HG03135 (cell line): ENCODE measurements around the gene ADAMTSL1.
A peak's percentile ranks its signal among the peaks of the same experiment; 100 is the strongest.

Source experiments
- ATAC-seq: cut with Tn5 transposase; IDR thresholded peaks from one replicate; pipeline ENCODE4 v1.9.1; 2021; ENCODE audit warnings: mild to moderate bottlenecking, moderate library complexity; ENCODE audit not compliant: unreplicated experiment

The ADAMTSL1 gene

GRCh38 chr9:18473652-18474279, at the start of gene ADAMTSL1:
Gene ADAMTSL1 (plus strand): TSS chr9:18474153. CDS start chr9:18474233, 80 bp downstream.
- no peak for ATAC-seq

GRCh38 chr9:18427691-18428090, 46.3 kb upstream of the ADAMTSL1 start:
- ATAC-seq, result no peak

GRCh38 chr9:18428661-18429060, 45.3 kb upstream of the ADAMTSL1 start:
- no peak for ATAC-seq

GRCh38 chr9:18429070-18429469, 44.9 kb upstream of the ADAMTSL1 start:
- ATAC-seq, result no peak

GRCh38 chr9:18433620-18434019, 40.3 kb upstream of the ADAMTSL1 start:
- ATAC-seq, result no peak

- no peak for ATAC-seq
These were observed 36.4 kb upstream of the ADAMTSL1 start for GRCh38 chr9:18437315-18438201.

- ATAC-seq, result no peak
These were observed 35.5 kb upstream of the ADAMTSL1 start for GRCh38 chr9:18438300-18438925.

- ATAC-seq, result no peak
These were observed 35.0 kb upstream of the ADAMTSL1 start for GRCh38 chr9:18438951-18439350.

- no peak for ATAC-seq
These were observed 32.7 kb upstream of the ADAMTSL1 start for GRCh38 chr9:18441261-18441660.

GRCh38 chr9:18442629-18443491, 31.1 kb upstream of the ADAMTSL1 start:
- peak; percentile 84 for ATAC-seq

GRCh38 chr9:18447131-18447530, 26.8 kb upstream of the ADAMTSL1 start:
- no peak for ATAC-seq

- no peak for ATAC-seq
These were observed 26.4 kb upstream of the ADAMTSL1 start for GRCh38 chr9:18447541-18447940.

GRCh38 chr9:18448101-18448500, 25.9 kb upstream of the ADAMTSL1 start:
- ATAC-seq, result no peak

GRCh38 chr9:18451406-18451805, 22.5 kb upstream of the ADAMTSL1 start:
- no peak for ATAC-seq

GRCh38 chr9:18452276-18452675, 21.7 kb upstream of the ADAMTSL1 start:
- ATAC-seq, result no peak

- ATAC-seq, result no peak
These were observed 17.2 kb upstream of the ADAMTSL1 start for GRCh38 chr9:18456624-18457237.

- no peak for ATAC-seq
These were observed 16.4 kb upstream of the ADAMTSL1 start for GRCh38 chr9:18457510-18457909.

- ATAC-seq, result no peak
These were observed 13.9 kb upstream of the ADAMTSL1 start for GRCh38 chr9:18459962-18460584.

GRCh38 chr9:18461496-18461895, 12.5 kb upstream of the ADAMTSL1 start:
- ATAC-seq, result no peak

- no peak for ATAC-seq
These were observed 10.0 kb upstream of the ADAMTSL1 start for GRCh38 chr9:18463991-18464390.
